GM19043 (cell line): Measurements from ENCODE around the gene H19.

Experiments
- ATAC-seq: cut with Tn5 transposase; IDR thresholded peaks from one replicate; pipeline ENCODE4 v1.9.1; 2021; ENCODE audit warnings: low read depth; ENCODE audit not compliant: unreplicated experiment

H19 gene

DNA sequence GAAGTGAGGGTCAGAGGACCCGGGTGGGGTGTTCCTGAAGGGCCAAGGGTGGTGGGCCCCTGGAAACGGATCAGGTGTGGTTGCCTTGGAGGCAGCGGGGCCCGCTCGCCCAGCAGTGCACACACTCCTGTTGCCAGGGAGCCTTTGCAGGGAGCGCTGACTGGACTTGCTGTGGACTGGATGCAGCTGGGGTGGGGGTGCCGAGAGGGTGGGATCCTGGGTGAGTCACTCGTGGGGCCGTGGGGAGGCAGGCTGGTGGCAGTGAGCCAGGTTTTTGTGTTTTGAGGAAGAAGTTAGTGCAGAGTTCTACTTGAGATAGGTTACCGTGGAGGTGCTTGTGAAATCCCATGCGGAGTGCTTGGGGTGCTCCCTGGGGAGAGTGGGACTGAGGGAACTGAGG lies 49.3 kb downstream of the H19 start:
- ATAC-seq, result no peak

DNA sequence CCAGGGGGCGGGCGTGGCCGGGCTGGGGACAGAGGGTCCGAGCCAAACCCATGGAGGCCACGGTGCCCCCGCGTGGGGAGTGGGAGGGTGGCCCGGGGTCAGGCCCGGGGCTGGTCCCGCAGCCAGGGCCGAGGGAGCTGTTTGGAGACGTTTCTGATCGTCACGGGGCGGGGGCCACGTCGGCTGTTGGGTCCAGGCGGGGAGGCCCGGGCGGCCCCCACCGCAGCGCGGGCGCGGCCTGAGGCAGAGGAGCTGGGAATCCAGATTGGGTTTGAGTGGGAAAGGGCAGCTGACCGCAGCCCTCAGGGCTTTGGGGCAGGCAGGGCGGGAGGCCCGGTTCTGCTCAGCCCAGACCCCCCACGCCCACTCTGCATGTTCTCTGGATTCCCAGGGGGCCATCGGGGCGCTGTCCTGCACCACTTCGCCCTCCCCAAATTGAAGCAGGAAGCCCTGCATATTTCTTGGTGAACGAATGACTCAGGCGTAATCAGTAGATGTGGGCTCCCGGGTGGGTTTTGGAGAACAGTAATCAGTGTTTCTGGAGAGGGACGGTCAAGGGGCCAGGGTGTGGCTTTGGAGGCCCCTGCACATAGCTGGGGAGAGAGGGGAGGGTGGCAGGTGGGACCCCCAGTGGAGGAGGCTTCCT lies 49.9 kb downstream of the H19 start:
- no peak for ATAC-seq

DNA sequence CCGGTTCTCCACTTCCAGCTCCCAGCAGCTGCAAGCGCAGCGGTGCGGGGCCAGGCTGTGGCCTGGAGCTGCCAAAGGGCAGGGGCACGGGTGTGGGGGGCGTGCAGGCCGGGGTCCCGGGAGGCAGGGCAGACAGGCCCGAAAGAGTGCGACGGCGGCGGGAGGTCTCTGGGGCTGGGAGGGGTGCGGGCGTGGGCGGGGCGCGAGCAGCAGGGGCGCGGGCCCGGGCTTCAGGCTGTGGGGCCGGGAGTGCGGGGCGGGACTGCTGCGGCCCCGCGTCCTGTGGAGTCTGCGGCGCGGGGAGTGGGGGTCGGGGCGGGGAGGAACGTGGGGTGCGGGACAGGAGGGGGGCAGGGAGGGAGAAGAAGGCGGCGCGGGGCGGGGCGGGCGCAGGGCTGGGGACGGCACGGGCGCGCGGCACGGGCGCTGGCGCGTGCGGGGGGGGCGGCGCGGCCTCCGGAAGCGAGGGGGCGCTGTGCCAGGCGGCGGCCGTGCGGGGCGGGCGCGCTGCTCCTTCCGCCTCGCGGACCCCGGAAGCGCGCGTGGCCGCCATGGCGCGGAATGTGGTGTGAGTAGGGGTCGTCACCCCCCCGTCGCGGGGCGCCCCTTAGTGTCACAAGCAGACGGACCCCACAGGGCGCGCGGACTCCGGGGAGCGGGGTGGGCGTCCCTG lies 50.7 kb downstream of the H19 start, which contains the start of gene MRPL23:
Gene MRPL23, plus strand, starts transcription at position 521 of the 673 bp plus-strand sequence. Its CDS starts 31 bp downstream, at position 552.
- no peak for ATAC-seq
